Neural crest cell (in vitro differentiated cells): ENCODE measurements around the gene CISH. TPM values are rescaled to one million over a fixed set of nuclear protein-coding genes. Genes with fewer than 3 reads are reported as not detected.

Experiments
- DNase-seq: peaks from one replicate; pipeline ENCODE4 v3.0.0; 2021; ENCODE audit warnings: low read depth, mixed read lengths, low spot score
- H3K27ac Mint-ChIP-seq: one replicate; pipeline ENCODE4 v1.8.0; 2021; ENCODE audit warnings: mild to moderate bottlenecking, mixed read lengths; ENCODE audit not compliant: unreplicated experiment
- H3K27me3 Mint-ChIP-seq: 2 replicates; pipeline ENCODE4 v1.8.0; 2021; ENCODE audit warnings: low read depth, mild to moderate bottlenecking, mixed read lengths
- H3K36me3 Mint-ChIP-seq: 2 replicates; pipeline ENCODE4 v1.8.0; 2021; ENCODE audit warnings: low read depth, mild to moderate bottlenecking, mixed read lengths
- H3K4me1 Mint-ChIP-seq: 2 replicates; pipeline ENCODE4 v1.8.0; 2021; ENCODE audit warnings: mixed read lengths
- H3K4me3 Mint-ChIP-seq: one replicate; pipeline ENCODE4 v1.8.0; 2021; ENCODE audit warnings: mild to moderate bottlenecking, mixed read lengths
- H3K9me3 Mint-ChIP-seq: 2 replicates; pipeline ENCODE4 v1.8.0; 2021; ENCODE audit warnings: mixed read lengths
- total RNA-seq: library from RNA; stranded (reverse); gene quantifications from 2 replicates; pipeline ENCODE4 v1.2.1, GENCODE V29; 2021
- TF ChIP-seq, protein P1 (sequence below): fragments of 200-600 bp; sonication (generic); conservative IDR thresholded peaks from 2 replicates; pipeline ENCODE4 v1.5.0; 2021; ENCODE audit warnings: antibody characterized with exemption, mild to moderate bottlenecking

Gene CISH
- total RNA-seq, 1 donor from 2014 or later, result 8.6 TPM

DNA sequence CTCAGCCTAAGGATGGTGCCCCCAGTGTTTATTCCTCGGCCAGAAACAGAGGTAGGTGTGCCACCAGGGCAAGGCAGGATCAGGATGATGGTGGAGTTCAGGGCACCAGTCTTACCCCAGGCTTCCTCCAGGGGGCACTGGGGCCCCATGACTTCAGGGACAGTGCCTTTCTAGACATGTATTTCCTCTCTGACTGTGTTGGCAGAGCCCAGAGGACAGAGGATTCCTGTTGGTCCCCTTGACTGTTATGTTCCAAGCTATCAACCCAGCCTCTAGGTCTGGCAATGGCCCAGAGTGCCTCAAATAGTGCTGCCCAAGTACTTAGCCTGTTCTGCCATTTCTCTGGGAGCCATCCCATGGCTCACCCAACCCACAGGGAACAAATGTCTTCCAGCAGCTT lies 39.4 kb downstream of the CISH start:
- Mint-ChIP-seq H3K4me3 (peak overlapping the region; percentile 85), H3K4me1 (peaks cover 21% of the 10 kb centered on the region), H3K36me3 (no peaks in the 10 kb centered on the region), H3K9me3 (no peaks in the 10 kb centered on the region), H3K27me3 (no peaks in the 10 kb centered on the region), H3K27ac (peak overlapping the region; percentile 62)
- TF ChIP-seq, protein P1, sequence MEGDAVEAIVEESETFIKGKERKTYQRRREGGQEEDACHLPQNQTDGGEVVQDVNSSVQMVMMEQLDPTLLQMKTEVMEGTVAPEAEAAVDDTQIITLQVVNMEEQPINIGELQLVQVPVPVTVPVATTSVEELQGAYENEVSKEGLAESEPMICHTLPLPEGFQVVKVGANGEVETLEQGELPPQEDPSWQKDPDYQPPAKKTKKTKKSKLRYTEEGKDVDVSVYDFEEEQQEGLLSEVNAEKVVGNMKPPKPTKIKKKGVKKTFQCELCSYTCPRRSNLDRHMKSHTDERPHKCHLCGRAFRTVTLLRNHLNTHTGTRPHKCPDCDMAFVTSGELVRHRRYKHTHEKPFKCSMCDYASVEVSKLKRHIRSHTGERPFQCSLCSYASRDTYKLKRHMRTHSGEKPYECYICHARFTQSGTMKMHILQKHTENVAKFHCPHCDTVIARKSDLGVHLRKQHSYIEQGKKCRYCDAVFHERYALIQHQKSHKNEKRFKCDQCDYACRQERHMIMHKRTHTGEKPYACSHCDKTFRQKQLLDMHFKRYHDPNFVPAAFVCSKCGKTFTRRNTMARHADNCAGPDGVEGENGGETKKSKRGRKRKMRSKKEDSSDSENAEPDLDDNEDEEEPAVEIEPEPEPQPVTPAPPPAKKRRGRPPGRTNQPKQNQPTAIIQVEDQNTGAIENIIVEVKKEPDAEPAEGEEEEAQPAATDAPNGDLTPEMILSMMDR, result peak; percentile 80
- DNase-seq, result peak; percentile 52

DNA sequence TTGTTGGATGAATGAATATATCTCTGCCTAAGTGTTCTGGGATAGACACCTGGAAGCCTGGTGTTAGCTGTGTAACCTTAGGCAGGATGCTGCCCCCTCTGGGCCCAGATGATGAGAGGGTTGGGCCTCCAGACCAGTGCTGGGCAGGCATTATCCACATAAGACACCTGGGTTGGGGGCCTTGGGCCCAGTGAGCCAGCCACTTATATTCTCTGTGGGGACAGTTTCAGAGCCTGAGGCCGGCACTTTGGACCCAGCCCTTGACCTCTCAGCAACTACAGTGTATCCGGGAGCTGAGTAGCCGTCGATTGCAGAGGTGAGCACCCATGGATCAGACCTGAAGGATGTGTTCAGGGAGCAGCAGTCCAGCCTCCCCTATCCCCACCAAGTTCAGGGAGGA lies 40.1 kb downstream of the CISH start:
- Mint-ChIP-seq H3K27ac (no peak overlapping the region), H3K4me1 (peaks cover 24% of the 10 kb centered on the region), H3K36me3 (no peaks in the 10 kb centered on the region), H3K4me3 (peak overlapping the region; percentile 56), H3K9me3 (no peaks in the 10 kb centered on the region), H3K27me3 (no peaks in the 10 kb centered on the region)
- TF ChIP-seq, protein P1, result no peak
- DNase-seq, result no peak

DNA sequence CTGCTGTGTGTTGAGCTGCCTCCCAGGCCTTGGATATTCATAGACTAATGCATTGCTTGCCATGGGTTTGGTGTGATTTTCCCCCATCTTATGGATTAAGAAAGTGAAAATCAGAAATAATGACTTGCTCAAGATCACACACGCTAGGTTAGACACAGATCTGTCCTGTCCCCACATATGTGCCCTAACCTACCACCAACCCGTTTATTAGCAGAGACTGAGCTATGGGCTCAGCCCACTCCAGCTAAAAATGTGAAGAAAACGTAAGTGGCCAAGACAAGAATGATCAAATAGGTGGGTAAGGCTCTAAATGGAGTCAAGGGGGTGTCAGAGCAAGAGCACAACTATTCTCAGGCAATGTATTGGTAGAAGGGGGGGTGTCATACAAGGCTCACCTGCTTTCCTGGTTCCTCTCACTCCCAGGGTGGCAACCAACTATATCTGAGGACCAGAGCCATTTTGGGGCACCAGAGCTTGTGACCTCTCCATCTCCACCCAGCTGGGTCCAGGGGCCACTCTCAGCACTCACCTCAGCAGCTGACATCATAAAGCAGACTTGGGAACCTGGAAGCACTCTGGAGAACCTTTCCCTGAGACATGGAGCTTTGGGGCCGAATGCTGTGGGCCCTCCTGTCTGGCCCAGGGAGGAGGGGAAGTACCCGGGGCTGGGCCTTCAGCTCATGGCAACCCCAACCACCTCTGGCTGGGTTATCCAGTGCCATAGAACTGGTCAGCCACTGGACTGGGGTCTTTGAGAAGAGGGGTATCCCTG lies 40.9 kb downstream of the CISH start:
- Mint-ChIP-seq H3K27ac (no peak overlapping the region), H3K27me3 (no peaks in the 10 kb centered on the region), H3K4me3 (peak overlapping the region; percentile 98), H3K36me3 (no peaks in the 10 kb centered on the region), H3K4me1 (peaks cover 27% of the 10 kb centered on the region), H3K9me3 (no peaks in the 10 kb centered on the region)
- no peak for DNase-seq
- TF ChIP-seq, protein P1, result no peak

DNA sequence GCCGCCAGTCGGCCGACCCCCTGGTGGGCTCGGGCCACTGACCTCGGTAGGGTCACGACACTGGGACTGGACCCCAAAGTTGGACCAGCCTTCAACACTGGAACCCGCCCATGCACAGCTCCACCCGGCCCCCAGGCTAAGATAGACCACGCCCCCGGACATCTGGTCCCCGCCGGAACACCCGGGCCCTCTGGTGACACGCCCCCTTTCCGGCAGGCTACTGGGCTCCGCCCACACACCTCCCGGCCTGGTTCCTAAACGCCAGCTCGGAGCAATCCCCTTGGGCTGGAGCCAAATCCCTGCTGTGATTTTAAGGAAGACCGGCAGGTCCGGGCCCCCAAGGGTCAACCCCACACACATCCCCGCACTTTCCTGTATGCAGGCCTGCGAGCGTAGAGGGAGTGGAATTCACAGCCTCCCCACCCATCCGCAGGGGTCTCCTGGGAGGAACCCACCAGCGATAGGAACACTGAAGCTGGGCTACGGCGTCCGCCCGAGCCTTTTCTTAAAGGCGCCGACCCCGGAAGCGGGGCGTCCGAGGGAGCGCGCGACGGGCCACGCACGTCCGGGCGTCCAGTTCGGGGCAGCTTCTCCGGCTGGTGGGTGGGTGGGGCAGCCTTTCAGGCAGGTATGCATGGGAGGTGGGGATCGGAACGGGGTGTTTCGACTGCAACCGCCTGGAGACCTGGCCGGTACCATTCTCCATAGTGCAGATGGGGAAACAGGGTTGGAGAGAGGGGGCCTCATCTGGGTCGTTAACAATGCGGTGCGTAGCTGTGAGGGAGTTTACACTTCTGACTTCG lies 42.4 kb downstream of the CISH start, which contains the start of gene HEMK1:
HEMK1 (plus strand) TSS at position 576 of the 803 bp plus-strand sequence. CDS start 1,583 bp downstream, outside the sequence.
- TF ChIP-seq, protein P1, result no peak
- Mint-ChIP-seq H3K36me3 (no peaks in the 10 kb centered on the region), H3K4me3 (peak within 1 kb of the TSS; percentile 98), H3K27ac (peak within 1 kb of the TSS; percentile 93), H3K27me3 (no peaks in the 10 kb centered on the region), H3K9me3 (no peaks in the 10 kb centered on the region), H3K4me1 (peaks cover 27% of the 10 kb centered on the region)
- peak; percentile 97 for DNase-seq

DNA sequence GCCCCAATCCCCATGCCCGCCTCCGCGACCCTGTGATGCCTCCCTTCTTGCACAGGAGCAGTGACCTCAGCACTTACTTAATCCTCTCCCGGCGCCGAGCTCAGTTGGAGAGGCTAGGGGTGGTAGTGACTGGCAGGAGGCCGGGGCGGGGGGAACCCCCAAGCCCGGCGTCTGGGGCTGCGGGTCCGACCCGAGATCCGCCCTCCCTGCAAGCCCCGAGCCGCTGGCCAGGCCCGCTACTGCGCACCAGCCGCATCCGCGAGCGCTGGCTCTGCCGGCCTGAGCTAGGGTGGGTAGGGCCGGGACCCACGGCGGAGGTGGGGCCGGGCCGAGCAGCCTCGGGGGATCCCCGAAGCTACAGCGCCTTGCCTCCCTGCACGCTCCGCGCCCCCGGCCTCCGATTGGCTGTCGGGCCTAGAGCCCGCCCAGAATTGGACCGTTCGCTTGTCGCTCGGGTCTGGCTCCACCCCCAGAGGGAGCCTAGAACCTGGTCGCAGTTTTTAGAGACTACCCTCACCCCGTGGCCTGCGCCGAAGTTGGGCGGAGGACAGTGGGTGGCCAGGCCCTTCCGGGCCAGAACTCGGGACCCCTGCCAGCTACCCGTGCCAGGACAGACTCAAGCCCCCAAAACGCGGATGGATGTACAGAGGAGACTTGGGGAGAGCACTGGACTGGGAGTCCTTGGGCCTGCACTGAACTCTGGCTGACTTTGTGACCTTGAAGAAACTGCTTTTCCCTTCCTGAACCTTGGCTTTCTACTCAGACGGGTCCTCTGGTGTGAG lies 44.0 kb downstream of the CISH start, which contains the start of gene C3orf18:
C3orf18 (minus strand) TSS at position 362 of the 782 bp plus-strand sequence. CDS start 2,048 bp downstream, outside the sequence.
- H3K27ac Mint-ChIP-seq, result no peak within 1 kb of the TSS
- peak; percentile 76 for DNase-seq
- no peaks in the 10 kb centered on the region for H3K27me3 Mint-ChIP-seq
- no peaks in the 10 kb centered on the region for H3K36me3 Mint-ChIP-seq
- TF ChIP-seq, protein P1, result no peak
- H3K9me3 Mint-ChIP-seq, result no peaks in the 10 kb centered on the region
- peaks cover 27% of the 10 kb centered on the region for H3K4me1 Mint-ChIP-seq
- peak within 1 kb of the TSS; percentile 98 for H3K4me3 Mint-ChIP-seq
